B cell (primary cell): ENCODE measurements around the gene ST6GAL1. TPM values are rescaled to one million over a fixed set of nuclear protein-coding genes. Genes with fewer than 3 reads are reported as not detected.
A peak's percentile ranks its signal among the peaks of the same experiment; 100 is the strongest.

ENCODE experiments used
- ATAC-seq: fragments of 200-7000 bp; cut with Tn5 transposase; one replicate; pipeline ENCODE4 v1.10.0; 2021; ENCODE audit warnings: low read depth, mild to moderate bottlenecking, moderate number of reproducible peaks, moderate library complexity
- CTCF ChIA-PET: fragments of 350-600 bp; sonication (Branson Sonifier 250); formaldehyde crosslinking; loops from one replicate; lab custom pipeline; 2021; ENCODE audit warnings: antibody characterized with exemption, inconsistent platforms; lab: Charles Lee
- POLR2A ChIA-PET: fragments of 350-600 bp; sonication (Branson Sonifier 250); formaldehyde crosslinking; loops from one replicate; lab custom pipeline; 2021; ENCODE audit warnings: antibody characterized with exemption; lab: Charles Lee
- DNase-seq: peaks from one replicate; pipeline ENCODE4 v3.0.0; 2013
- H2AFZ ChIP-seq: 2 replicates; pipeline ENCODE4 v1.6.1; 2012; ENCODE audit warnings: mild to moderate bottlenecking, low read depth, low read length; ENCODE audit not compliant: insufficient read depth, poor library complexity, severe bottlenecking
- H3K27ac ChIP-seq, 2 donors: 1 replicate in 1 of 2; 2 replicates in 1 of 2; pipeline ENCODE4 v1.5.1; 2012 to 2013; ENCODE audit warnings: low read length in 2 of 2, mild to moderate bottlenecking in 2 of 2, moderate library complexity in 1 of 2
- H3K27me3 ChIP-seq, 4 experiments: fragments of 200-600 bp in 1 of 4; sonication (generic) in 1 of 4; replicated peaks in 1 of 4; 1 replicate in 2 of 4; 2 replicates in 2 of 4; pipeline versions ENCODE4 v1.6.1 to v1.7.0; 2013 to 2016; ENCODE audit warnings: low read length in 3 of 4, mild to moderate bottlenecking in 2 of 4, mixed read lengths in 1 of 4, moderate library complexity in 1 of 4; ENCODE audit not compliant: insufficient read depth in 4 of 4, control insufficient read depth in 3 of 4; ENCODE audit errors: control extremely low read depth in 1 of 4
- H3K36me3 ChIP-seq, 2 experiments: replicated peaks in 1 of 2; 1 replicate in 1 of 2; 2 replicates in 1 of 2; pipeline versions ENCODE4 v1.6.1 to v1.7.1; 2013; ENCODE audit warnings: low read length in 1 of 2; ENCODE audit not compliant: insufficient read depth in 2 of 2, control insufficient read depth in 1 of 2; ENCODE audit errors: control extremely low read depth in 1 of 2, extremely low read depth in 1 of 2
- H3K4me1 ChIP-seq, 2 donors: fragments of 200-600 bp in 1 of 2; sonication (generic) in 1 of 2; 1 replicate in 1 of 2; 2 replicates in 1 of 2; pipeline versions ENCODE4 v1.5.1 to v1.6.1; 2013 to 2017; ENCODE audit warnings: low read length in 2 of 2; ENCODE audit not compliant: control insufficient read depth in 2 of 2, insufficient read depth in 2 of 2
- H3K4me2 ChIP-seq: replicated peaks from 2 replicates; pipeline ENCODE3; 2012; ENCODE audit warnings: mild to moderate bottlenecking, low read depth, low read length; ENCODE audit not compliant: poor library complexity, severe bottlenecking
- H3K4me3 ChIP-seq, 5 experiments: fragments of 200-600 bp in 1 of 5; sonication (generic) in 1 of 5; 1 replicate in 3 of 5; 2 replicates in 2 of 5; pipeline versions ENCODE4 v1.5.1 to v1.7.0; 2011 to 2016; ENCODE audit warnings: low read length in 4 of 5, mild to moderate bottlenecking in 4 of 5, low read depth in 2 of 5, control low read depth in 1 of 5, moderate library complexity in 1 of 5; ENCODE audit not compliant: insufficient read depth in 1 of 5; ENCODE audit errors: control extremely low read depth in 1 of 5, extremely low read depth in 1 of 5
- H3K79me2 ChIP-seq: fragments of 200-600 bp; sonication (generic); one replicate; pipeline ENCODE4 v1.6.0; 2016; ENCODE audit warnings: low read length; ENCODE audit not compliant: control insufficient read depth, insufficient read depth
- H3K9ac ChIP-seq: fragments of 200-600 bp; sonication (generic); 2 replicates; pipeline ENCODE4 v1.6.1; 2017; ENCODE audit warnings: mild to moderate bottlenecking, low read length, moderate library complexity
- H3K9me3 ChIP-seq, 3 donors: one replicate each; pipeline versions ENCODE4 v1.6.1 to v1.7.1; 2013; ENCODE audit warnings: low read length in 2 of 3; ENCODE audit not compliant: control insufficient read depth in 2 of 3, insufficient read depth in 1 of 3; ENCODE audit errors: control extremely low read depth in 1 of 3
- H4K20me1 ChIP-seq: 2 replicates; pipeline ENCODE4 v1.6.0; 2012; ENCODE audit warnings: mild to moderate bottlenecking, low read length; ENCODE audit not compliant: insufficient read depth, control insufficient read depth, poor library complexity, severe bottlenecking
- H3K27ac Mint-ChIP-seq: one replicate; pipeline ENCODE4 v1.8.0; 2021; ENCODE audit warnings: mixed read lengths
- H3K27me3 Mint-ChIP-seq: one replicate; pipeline ENCODE4 v1.8.0; 2021; ENCODE audit warnings: mixed read lengths
- H3K4me1 Mint-ChIP-seq: one replicate; pipeline ENCODE4 v1.8.0; 2021; ENCODE audit warnings: mixed read lengths
- H3K4me3 Mint-ChIP-seq: one replicate; pipeline ENCODE4 v1.8.0; 2021; ENCODE audit warnings: mixed read lengths
- H3K9me3 Mint-ChIP-seq: one replicate; pipeline ENCODE4 v1.8.0; 2022; ENCODE audit warnings: mixed read lengths; ENCODE audit not compliant: insufficient read depth
- CTCF ChIP-seq: fragments of 200-600 bp; IDR thresholded peaks from one replicate; pipeline ENCODE4 v1.8.0; 2022; ENCODE audit warnings: antibody characterized with exemption, mild to moderate bottlenecking
- EZH2 ChIP-seq: IDR thresholded peaks from 2 replicates; pipeline ENCODE4 v1.6.1; 2012; ENCODE audit warnings: borderline replicate concordance, low read depth, mild to moderate bottlenecking, moderate library complexity, low read length; ENCODE audit not compliant: insufficient read depth, poor library complexity, severe bottlenecking
- WGBS: methylation state at CpG from one replicate; pipeline ENCODE4 v1.1.5; 2013; ENCODE audit warnings: missing lambda C conversion rate; ENCODE audit not compliant: insufficient coverage; 5-methylcytosine and 5-hydroxymethylcytosine counted together
- intact Hi-C: fragments of 100-400 bp; cut with micrococcal nuclease; formaldehyde crosslinking; loops from one replicate; pipeline ENCODE4 v1.10.0; 2022
- polyA plus RNA-seq: library from polyadenylated mRNA; depleted of rRNA; stranded (reverse); fragments of >200 nt; gene quantifications from 2 replicates; pipeline ENCODE4 v1.2.3, GENCODE V29; 2012
- total RNA-seq, 2 donors: library from RNA; stranded (reverse); fragments of 120-200 nt in 1 of 2; gene quantifications; 1 replicate in 1 of 2; 2 replicates in 1 of 2; pipeline versions ENCODE4 v1.2.3 to v1.2.4, GENCODE V29; 2013 to 2022

ST6GAL1 gene
- total and polyA plus RNA-seq, 2 donors (not counting 1 experiment from before 2014, with no cell fraction given) = 174 to 563 TPM

- peak; percentile 83 for DNase-seq
- intact Hi-C loops = loop anchor here (1.0 to 10.0 kb wide), 7 partner anchors 9 to 1082 kb away; partner anchors contain the start of genes DNAJB11, ST6GAL1 and TRA2B
- H3K9ac ChIP-seq = peak overlapping the region; percentile 7
- Mint-ChIP-seq H3K4me1 (peaks cover 92% of the 10 kb centered on the region), H3K27me3 (no peaks in the 10 kb centered on the region), H3K9me3 (no peaks in the 10 kb centered on the region), H3K4me3 (peak overlapping the region; percentile 75), H3K27ac (peak overlapping the region; percentile 90)
- H3K9me3 ChIP-seq = no peaks in the 10 kb centered on the region
- peak; percentile 58 for ATAC-seq
- TF ChIP-seq CTCF (no peak), EZH2 (no peak)
- H4K20me1 ChIP-seq = no peaks in the 10 kb centered on the region
- peaks cover 97% of the 10 kb centered on the region in 2 donors for H3K4me1 ChIP-seq
- peak overlapping the region; percentile 92 to 96 for H3K27ac ChIP-seq
- H3K79me2 ChIP-seq = peaks cover 99% of the 10 kb centered on the region
- H3K27me3 ChIP-seq = no peaks in the 10 kb centered on the region
- CTCF ChIA-PET = interaction anchor here (0.9 to 3.7 kb wide), 13 partner anchors 9 to 167 kb away, joined by 3 to 14 read pairs (median 5); no protein-coding TSS in a partner anchor
- 29% methylated on average over 3 of the region's 4 CpGs for WGBS
- H3K4me2 ChIP-seq = peak overlapping the region; percentile 62
- H3K36me3 ChIP-seq = peaks cover 6 to 59% of the 10 kb centered on the region in 2 experiments
- H2AFZ ChIP-seq = no peak overlapping the region
- peak overlapping the region in 2 of 5 experiments; percentile 4 to 28 for H3K4me3 ChIP-seq
- POLR2A ChIA-PET = interaction anchor here (0.5 to 3.0 kb wide), 11 partner anchors 8 to 769 kb away, joined by 3 to 19 read pairs (median 5); partner anchors contain the start of gene RPL39L
These were observed 86.5 kb downstream of the ST6GAL1 start for GRCh38 chr3:187016639-187017345.
